AG04450 (cell line): ENCODE data around the gene GPSM1. TPM values are rescaled to one million over a fixed set of nuclear protein-coding genes. Genes with fewer than 3 reads are reported as not detected.

Experiments
- CTCF ChIA-PET: fragments of 300-600, 350-600 bp; formaldehyde crosslinking; extraction: SDS; loops from one replicate; lab custom pipeline; 2022; ENCODE audit warnings: antibody characterized with exemption, inconsistent platforms; lab: Charles Lee
- POLR2A ChIA-PET: fragments of 350-600 bp; formaldehyde crosslinking; extraction: SDS; loops from one replicate; lab custom pipeline; 2021; ENCODE audit warnings: antibody characterized with exemption, inconsistent platforms; lab: Yijun Ruan, JAX
- DNase-seq: peaks from one replicate; pipeline ENCODE4 v3.0.0-alpha.2; 2011; ENCODE audit warnings: low read depth, low spot score
- H3K27ac ChIP-seq: one replicate; pipeline ENCODE4 v1.5.1; 2012; ENCODE audit warnings: low read depth, low read length, control low read depth
- H3K27me3 ChIP-seq: one replicate; pipeline ENCODE4 v1.6.0; 2012; ENCODE audit warnings: low read length; ENCODE audit not compliant: control insufficient read depth, insufficient read depth
- H3K4me3 ChIP-seq: 2 replicates; pipeline ENCODE4 v1.5.1; 2011; ENCODE audit warnings: mild to moderate bottlenecking, low read depth, low read length, control low read depth
- H3K9me3 ChIP-seq: 2 replicates; pipeline ENCODE4 v1.5.1; 2012; ENCODE audit warnings: low read length; ENCODE audit not compliant: control insufficient read depth, insufficient read depth
- polyA plus RNA-seq: library from polyadenylated mRNA; depleted of rRNA; stranded (reverse); fragments of >200 nt; gene quantifications from 2 replicates; pipeline ENCODE4 v1.2.3, GENCODE V29; 2011
- TF ChIP-seq, protein P1 (sequence below): IDR thresholded peaks from 2 replicates; pipeline ENCODE4 v1.5.1; 2011; ENCODE audit warnings: low read depth, low read length, control low read depth, inconsistent platforms

Gene GPSM1
- polyA plus RNA-seq, 1 experiment, result 22.5 TPM

DNA sequence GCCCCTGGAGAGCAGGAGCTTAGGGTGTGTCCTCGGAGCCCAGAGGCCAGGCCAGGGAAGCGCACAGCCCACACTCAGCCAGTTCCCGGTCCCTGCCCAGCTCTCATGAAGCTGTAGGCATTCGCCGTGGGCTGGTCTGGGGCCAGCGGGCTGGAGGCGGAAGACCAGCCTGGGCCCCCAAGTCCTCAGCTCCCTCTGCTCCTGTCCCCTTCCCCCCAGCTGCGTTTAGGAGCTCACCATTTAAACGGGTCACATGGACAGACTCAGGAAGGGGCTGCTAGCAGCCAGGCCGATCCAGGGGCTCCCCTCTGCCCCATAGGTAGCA, 18.8 kb downstream of the GPSM1 start:
- DNase-seq, result no peak

GRCh38 chr9:136346927-136347465, 19.7 kb downstream of the GPSM1 start:
- H3K9me3 ChIP-seq, result no peaks in the 10 kb centered on the region; the same call in 1 of the 2 replicates
- H3K27ac ChIP-seq, result no peak overlapping the region
- ChIA-PET CTCF (no interaction called here), POLR2A (interaction anchor here (0.7 kb wide), 1 partner anchor 514 kb away, joined by 4 read pairs; no protein-coding TSS in a partner anchor)
- H3K4me3 ChIP-seq, result no peak overlapping the region
- H3K27me3 ChIP-seq, result no peaks in the 10 kb centered on the region
- TF ChIP-seq, protein P1, sequence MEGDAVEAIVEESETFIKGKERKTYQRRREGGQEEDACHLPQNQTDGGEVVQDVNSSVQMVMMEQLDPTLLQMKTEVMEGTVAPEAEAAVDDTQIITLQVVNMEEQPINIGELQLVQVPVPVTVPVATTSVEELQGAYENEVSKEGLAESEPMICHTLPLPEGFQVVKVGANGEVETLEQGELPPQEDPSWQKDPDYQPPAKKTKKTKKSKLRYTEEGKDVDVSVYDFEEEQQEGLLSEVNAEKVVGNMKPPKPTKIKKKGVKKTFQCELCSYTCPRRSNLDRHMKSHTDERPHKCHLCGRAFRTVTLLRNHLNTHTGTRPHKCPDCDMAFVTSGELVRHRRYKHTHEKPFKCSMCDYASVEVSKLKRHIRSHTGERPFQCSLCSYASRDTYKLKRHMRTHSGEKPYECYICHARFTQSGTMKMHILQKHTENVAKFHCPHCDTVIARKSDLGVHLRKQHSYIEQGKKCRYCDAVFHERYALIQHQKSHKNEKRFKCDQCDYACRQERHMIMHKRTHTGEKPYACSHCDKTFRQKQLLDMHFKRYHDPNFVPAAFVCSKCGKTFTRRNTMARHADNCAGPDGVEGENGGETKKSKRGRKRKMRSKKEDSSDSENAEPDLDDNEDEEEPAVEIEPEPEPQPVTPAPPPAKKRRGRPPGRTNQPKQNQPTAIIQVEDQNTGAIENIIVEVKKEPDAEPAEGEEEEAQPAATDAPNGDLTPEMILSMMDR, result no peak
- DNase-seq, result no peak

More for the DNA sequence above, 18.8 kb downstream of the GPSM1 start:
- H3K27ac ChIP-seq, result no peak overlapping the region
- ChIA-PET POLR2A (interaction anchor here (1.0 kb wide), 1 partner anchor 17 kb away, joined by 4 read pairs; the partner anchor contains the start of gene DNLZ), CTCF (interaction anchor here (1.4 kb wide), 1 partner anchor 9 kb away, joined by 4 read pairs; no protein-coding TSS in a partner anchor)
- no peaks in the 10 kb centered on the region; the same call in 1 of the 2 replicates for H3K9me3 ChIP-seq
- H3K27me3 ChIP-seq, result no peaks in the 10 kb centered on the region
- H3K4me3 ChIP-seq, result no peak overlapping the region
- TF ChIP-seq, protein P1, result no peak

DNA sequence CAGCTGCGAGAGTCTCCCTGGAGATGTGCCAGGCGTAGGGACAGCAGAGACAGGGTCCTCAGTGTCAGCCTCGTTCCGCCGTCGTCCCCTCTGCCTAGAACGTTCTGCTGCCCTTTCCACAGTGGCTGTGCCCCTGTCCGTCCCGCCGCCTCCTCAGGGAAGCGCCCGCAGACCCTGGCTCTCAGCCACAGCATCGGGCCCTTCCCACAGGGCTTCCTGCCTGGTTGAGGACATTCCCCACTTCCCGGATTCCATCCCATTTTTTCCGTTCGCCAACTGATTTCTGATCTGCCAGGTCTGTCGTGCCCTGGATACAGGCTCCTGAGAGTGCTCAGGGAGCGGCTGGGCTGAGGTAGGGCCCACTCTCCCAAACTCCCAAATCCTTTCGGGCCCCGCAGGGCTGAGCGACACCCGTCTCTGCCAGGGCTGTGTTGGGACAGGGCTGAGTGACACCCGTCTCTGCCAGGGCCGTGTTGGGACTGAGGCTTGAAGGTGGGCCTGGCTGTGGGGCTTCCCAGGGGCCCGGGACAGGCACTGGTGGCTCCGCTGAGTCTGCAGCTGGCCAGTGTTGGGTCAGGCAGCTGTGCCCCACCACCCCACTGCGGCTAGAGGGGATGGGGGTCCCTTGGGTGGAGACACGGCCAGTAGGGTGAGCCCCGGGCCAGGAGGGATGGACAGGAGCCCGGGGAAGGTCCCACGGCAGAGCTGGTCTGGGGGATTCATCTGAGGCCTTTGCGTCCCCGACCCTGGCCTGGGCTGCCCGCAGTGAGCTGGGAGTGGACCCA, 20.3 kb downstream of the GPSM1 start:
- Histone ChIP-seq H3K4me3 (no peak overlapping the region), H3K27ac (no peak overlapping the region), H3K27me3 (no peaks in the 10 kb centered on the region), H3K9me3 (no peaks in the 10 kb centered on the region; the same call in 1 of the 2 replicates)
- ChIA-PET CTCF (no interaction called here), POLR2A (no interaction called here)
- DNase-seq, result no peak
- TF ChIP-seq, protein P1, result no peak

GRCh38 chr9:136348691-136349090, 21.4 kb downstream of the GPSM1 start:
- CTCF ChIA-PET, result no interaction called here

More at GRCh38 chr9:136348691-136349090, 21.4 kb downstream of the GPSM1 start:
- DNase-seq, result no peak
- POLR2A ChIA-PET, result no interaction called here
- Histone ChIP-seq H3K9me3 (no peaks in the 10 kb centered on the region; the same call in 1 of the 2 replicates), H3K27ac (no peak overlapping the region), H3K27me3 (no peaks in the 10 kb centered on the region), H3K4me3 (no peak overlapping the region)
- TF ChIP-seq, protein P1, result no peak
